Measurements from ENCODE around the gene GRP. TPM values are rescaled to one million over a fixed set of nuclear protein-coding genes. Genes with fewer than 3 reads are reported as not detected.

GRP gene
- total and polyA plus RNA-seq, 4 donors: not detected

GRCh38 chr18:59197636-59198035, 22.3 kb upstream of the GRP start:
- no peaks in the 10 kb centered on the region for H3K36me3 ChIP-seq (ENCODE audit: control insufficient read depth in 4 of 4, insufficient read depth in 3 of 4, low read depth in 1 of 4, low read length in 3 of 4)
- H3K9ac ChIP-seq (ENCODE audit: low read depth in 1 of 2, low read length in 2 of 2): no peak overlapping the region
- no peak overlapping the region for H3K27ac ChIP-seq (ENCODE audit: low read depth in 1 of 2, low read length in 2 of 2)
- TF ChIP-seq HNF4G (IDR thresholded peaks at IDR 0.05): no peak
- no peak for TF ChIP-seq RAD21 (IDR thresholded peaks at IDR 0.05)
- no peak overlapping the region for H3K4me3 ChIP-seq (ENCODE audit: low read depth in 1 of 3, low read length in 3 of 3)
- no peaks in the 10 kb centered on the region for H3K9me3 ChIP-seq (ENCODE audit: control insufficient read depth in 4 of 4, low read length in 3 of 4)
- DNase-seq (ENCODE audit: low spot score): no peak
- H3K27me3 ChIP-seq (ENCODE audit: control insufficient read depth in 4 of 4, insufficient read depth in 4 of 4, low read length in 3 of 4): peaks cover 0 to 2% (median 0%) of the 10 kb centered on the region in 4 donors
- H3K4me1 ChIP-seq (ENCODE audit: control insufficient read depth in 4 of 4, insufficient read depth in 4 of 4, low read length in 3 of 4): no peaks in the 10 kb centered on the region
- 48% methylated on average over 2 of the region's 2 CpGs for WGBS

GRCh38 chr18:59198215-59198614, 21.7 kb upstream of the GRP start:
- DNase-seq (ENCODE audit: low spot score): no peak
- H3K4me1 ChIP-seq (ENCODE audit: control insufficient read depth in 4 of 4, insufficient read depth in 4 of 4, low read length in 3 of 4): no peaks in the 10 kb centered on the region
- peaks cover 0 to 2% (median 0%) of the 10 kb centered on the region in 4 donors for H3K27me3 ChIP-seq (ENCODE audit: control insufficient read depth in 4 of 4, insufficient read depth in 4 of 4, low read length in 3 of 4)
- H3K9ac ChIP-seq (ENCODE audit: low read depth in 1 of 2, low read length in 2 of 2): no peak overlapping the region
- H3K27ac ChIP-seq (ENCODE audit: low read depth in 1 of 2, low read length in 2 of 2): no peak overlapping the region
- no peak overlapping the region for H3K4me3 ChIP-seq (ENCODE audit: low read depth in 1 of 3, low read length in 3 of 3)
- no peaks in the 10 kb centered on the region for H3K9me3 ChIP-seq (ENCODE audit: control insufficient read depth in 4 of 4, low read length in 3 of 4)
- no peaks in the 10 kb centered on the region for H3K36me3 ChIP-seq (ENCODE audit: control insufficient read depth in 4 of 4, insufficient read depth in 3 of 4, low read depth in 1 of 4, low read length in 3 of 4)
- TF ChIP-seq JUND (IDR thresholded peaks at IDR 0.05): no peak
- no peak for TF ChIP-seq HNF4G (IDR thresholded peaks at IDR 0.05)
- no peak for TF ChIP-seq HNF4A (conservative IDR thresholded peaks at IDR 0.05)
- WGBS: 85% methylated on average over 6 of the region's 6 CpGs

GRCh38 chr18:59200787-59201186, 19.2 kb upstream of the GRP start:
- peaks cover 0 to 2% (median 0%) of the 10 kb centered on the region in 4 donors for H3K27me3 ChIP-seq (ENCODE audit: control insufficient read depth in 4 of 4, insufficient read depth in 4 of 4, low read length in 3 of 4)
- no peak for DNase-seq (ENCODE audit: low spot score)
- no peaks in the 10 kb centered on the region for H3K4me1 ChIP-seq (ENCODE audit: control insufficient read depth in 4 of 4, insufficient read depth in 4 of 4, low read length in 3 of 4)
- no peaks in the 10 kb centered on the region for H3K36me3 ChIP-seq (ENCODE audit: control insufficient read depth in 4 of 4, insufficient read depth in 3 of 4, low read depth in 1 of 4, low read length in 3 of 4)
- 85% methylated on average over 3 of the region's 3 CpGs for WGBS
- no peak overlapping the region for H3K4me3 ChIP-seq (ENCODE audit: low read depth in 1 of 3, low read length in 3 of 3)
- H3K27ac ChIP-seq (ENCODE audit: low read depth in 1 of 2, low read length in 2 of 2): no peak overlapping the region
- TF ChIP-seq REST (IDR thresholded peaks at IDR 0.05): no peak
- TF ChIP-seq RXRA (IDR thresholded peaks at IDR 0.05): no peak
- no peak for TF ChIP-seq MAX (IDR thresholded peaks at IDR 0.05)
- no peak for TF ChIP-seq RAD21 (IDR thresholded peaks at IDR 0.05)
- TF ChIP-seq YY1 (IDR thresholded peaks at IDR 0.05): no peak
- no peak for TF ChIP-seq JUND (IDR thresholded peaks at IDR 0.05)
- H3K9me3 ChIP-seq (ENCODE audit: control insufficient read depth in 4 of 4, low read length in 3 of 4): no peaks in the 10 kb centered on the region
- no peak overlapping the region for H3K9ac ChIP-seq (ENCODE audit: low read depth in 1 of 2, low read length in 2 of 2)

DNA sequence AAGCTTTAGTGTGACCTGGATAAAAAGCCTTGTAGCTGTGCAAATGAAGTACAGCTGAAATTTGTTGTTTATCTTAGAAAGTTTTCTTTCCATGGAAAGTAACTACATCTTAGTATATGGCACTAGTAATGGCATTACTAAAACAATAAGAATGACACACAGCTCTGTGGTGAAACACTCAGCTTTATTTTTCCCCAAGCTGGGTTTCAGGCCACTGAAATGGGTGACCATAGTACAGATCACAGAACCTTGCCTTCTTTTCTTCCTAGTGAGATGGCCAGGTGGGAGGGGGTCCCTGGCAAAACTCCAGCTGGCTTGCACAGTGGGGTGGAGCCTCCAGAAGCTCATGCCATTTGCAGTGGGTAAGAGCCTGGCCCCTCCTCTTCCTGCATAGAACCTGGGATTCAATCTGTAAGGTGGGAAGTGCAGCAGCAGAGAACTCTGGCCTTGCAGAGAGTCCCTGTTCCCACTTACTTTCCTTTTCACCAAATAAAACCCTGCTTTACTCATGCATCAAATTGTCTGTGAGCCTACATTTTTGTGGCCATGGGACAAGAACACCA, 17.6 kb upstream of the GRP start:
- Histone ChIP-seq H3K4me1 (ENCODE audit: control insufficient read depth in 4 of 4, insufficient read depth in 4 of 4, low read length in 3 of 4) (no peaks in the 10 kb centered on the region), H3K9ac (ENCODE audit: low read depth in 1 of 2, low read length in 2 of 2) (no peak overlapping the region), H3K36me3 (ENCODE audit: control insufficient read depth in 4 of 4, insufficient read depth in 3 of 4, low read depth in 1 of 4, low read length in 3 of 4) (no peaks in the 10 kb centered on the region), H3K27me3 (ENCODE audit: control insufficient read depth in 4 of 4, insufficient read depth in 4 of 4, low read length in 3 of 4) (peaks cover 0 to 2% (median 0%) of the 10 kb centered on the region in 4 donors), H3K27ac (ENCODE audit: low read depth in 1 of 2, low read length in 2 of 2) (no peak overlapping the region), H3K9me3 (ENCODE audit: control insufficient read depth in 4 of 4, low read length in 3 of 4) (no peaks in the 10 kb centered on the region), H3K4me3 (ENCODE audit: low read depth in 1 of 3, low read length in 3 of 3) (no peak overlapping the region)
- no peak for DNase-seq (ENCODE audit: low spot score)
- TF ChIP-seq EGR1 (IDR thresholded peaks at IDR 0.05; ENCODE audit: low read depth in 2 of 2) (no peak), HNF4A (conservative IDR thresholded peaks at IDR 0.05) (no peak)
